Measurements from ENCODE around the gene GLYATL1.

GLYATL1 gene

DNA sequence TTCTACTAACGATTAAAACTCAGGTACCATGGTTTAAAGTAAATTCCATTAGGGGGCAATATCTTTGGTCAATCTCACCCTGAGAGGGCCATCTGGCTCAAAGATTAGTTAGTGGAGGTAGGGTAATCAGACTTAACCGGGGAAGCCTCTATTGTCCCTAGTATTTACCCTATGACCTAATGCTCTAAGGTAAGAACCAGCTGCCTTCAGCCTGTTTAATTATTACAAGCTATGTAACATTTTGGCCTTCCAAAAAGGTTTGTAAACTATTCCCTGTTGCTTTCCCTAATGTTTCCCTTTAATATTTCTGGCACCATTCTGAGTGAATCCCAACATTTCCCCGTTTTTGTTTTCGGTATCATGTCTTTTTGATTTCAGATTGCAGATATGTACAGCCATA lies 15.1 kb upstream of the GLYATL1 start:
- H3K4me3 ChIP-seq (ENCODE audit: low read depth, low read length): no peak overlapping the region
- TF ChIP-seq, protein P1, sequence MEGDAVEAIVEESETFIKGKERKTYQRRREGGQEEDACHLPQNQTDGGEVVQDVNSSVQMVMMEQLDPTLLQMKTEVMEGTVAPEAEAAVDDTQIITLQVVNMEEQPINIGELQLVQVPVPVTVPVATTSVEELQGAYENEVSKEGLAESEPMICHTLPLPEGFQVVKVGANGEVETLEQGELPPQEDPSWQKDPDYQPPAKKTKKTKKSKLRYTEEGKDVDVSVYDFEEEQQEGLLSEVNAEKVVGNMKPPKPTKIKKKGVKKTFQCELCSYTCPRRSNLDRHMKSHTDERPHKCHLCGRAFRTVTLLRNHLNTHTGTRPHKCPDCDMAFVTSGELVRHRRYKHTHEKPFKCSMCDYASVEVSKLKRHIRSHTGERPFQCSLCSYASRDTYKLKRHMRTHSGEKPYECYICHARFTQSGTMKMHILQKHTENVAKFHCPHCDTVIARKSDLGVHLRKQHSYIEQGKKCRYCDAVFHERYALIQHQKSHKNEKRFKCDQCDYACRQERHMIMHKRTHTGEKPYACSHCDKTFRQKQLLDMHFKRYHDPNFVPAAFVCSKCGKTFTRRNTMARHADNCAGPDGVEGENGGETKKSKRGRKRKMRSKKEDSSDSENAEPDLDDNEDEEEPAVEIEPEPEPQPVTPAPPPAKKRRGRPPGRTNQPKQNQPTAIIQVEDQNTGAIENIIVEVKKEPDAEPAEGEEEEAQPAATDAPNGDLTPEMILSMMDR (IDR thresholded peaks at IDR 0.05; ENCODE audit: insufficient read depth, low read depth, low read length, missing control alignments): no peak
- no peak for DNase-seq (ENCODE audit: low read depth)

DNA sequence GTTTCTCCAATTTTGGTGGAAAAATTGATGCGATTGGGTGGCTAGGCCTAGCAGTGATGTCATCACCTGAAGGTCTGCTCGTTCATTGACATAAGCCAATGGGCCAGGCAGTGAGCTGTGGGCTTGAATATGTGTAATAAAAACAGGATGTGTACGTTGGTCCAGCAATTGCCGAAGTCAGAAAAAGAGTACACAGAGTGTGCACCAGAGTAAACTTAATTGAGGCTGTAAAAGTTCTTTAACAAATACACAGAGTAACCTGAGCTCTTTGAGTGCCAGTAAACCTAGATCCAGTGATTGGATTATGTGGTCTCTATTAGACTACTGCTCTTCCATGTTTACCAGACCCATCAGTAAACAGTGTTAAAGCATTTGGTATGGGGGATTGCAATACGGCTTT lies 13.0 kb upstream of the GLYATL1 start:
- H3K4me3 ChIP-seq (ENCODE audit: low read depth, low read length): no peak overlapping the region
- no peak for DNase-seq (ENCODE audit: low read depth)
- TF ChIP-seq, protein P1 (IDR thresholded peaks at IDR 0.05; ENCODE audit: insufficient read depth, low read depth, low read length, missing control alignments): no peak

DNA sequence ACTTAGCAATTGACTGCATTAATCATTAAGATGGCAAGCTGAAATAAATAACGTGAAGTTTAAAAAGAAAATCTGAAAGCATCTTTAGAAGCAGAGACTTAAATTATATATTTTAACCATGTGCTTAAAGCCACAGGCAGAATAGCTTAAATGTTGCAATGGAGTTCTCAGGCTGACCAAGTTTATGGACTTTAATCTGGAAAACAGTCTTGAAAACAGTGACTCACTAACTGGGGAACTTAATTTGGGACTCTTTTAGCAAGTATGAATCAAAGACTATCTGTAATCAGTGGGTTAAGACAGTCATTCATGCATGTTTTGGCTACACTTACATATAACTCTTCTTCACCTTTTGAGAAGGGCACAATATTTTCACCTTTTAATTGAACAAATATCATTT lies 12.6 kb upstream of the GLYATL1 start:
- DNase-seq (ENCODE audit: low read depth): no peak
- no peak overlapping the region for H3K4me3 ChIP-seq (ENCODE audit: low read depth, low read length)
- TF ChIP-seq, protein P1 (IDR thresholded peaks at IDR 0.05; ENCODE audit: insufficient read depth, low read depth, low read length, missing control alignments): no peak

DNA sequence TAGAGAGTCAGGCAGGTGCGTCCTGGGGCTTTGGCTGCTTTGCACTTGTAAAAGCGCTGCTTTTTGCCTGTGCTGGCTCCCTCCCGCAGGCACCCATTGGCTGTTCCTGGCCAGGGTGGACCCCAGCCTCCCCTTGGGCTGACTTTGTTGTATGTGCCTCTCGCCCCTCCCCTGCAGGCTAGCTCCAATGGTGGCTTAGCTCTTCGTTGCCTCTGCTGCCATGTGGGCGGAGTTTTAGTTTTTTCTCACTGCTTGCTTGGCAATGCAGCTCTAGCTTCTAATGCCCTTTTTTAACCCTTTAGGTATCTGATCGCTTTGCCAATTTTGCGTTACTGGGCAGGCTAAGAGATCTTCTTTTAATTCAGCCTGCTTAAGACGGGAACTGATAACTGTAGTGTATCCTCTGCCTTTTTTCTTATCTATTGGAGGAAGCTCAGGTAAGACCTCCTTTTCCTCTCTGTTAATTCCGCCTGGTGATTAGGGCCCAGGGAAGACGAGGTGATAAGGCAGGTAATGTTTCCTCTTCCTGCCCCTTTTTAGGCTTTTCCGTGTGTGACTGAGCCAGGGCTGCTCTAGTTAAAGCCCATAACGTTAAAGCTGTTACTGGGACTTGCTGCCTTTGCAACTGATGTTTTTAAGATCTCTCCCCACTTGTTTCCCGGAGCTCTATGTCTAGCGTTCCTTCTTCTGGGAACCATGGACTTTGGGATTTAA lies 11.7 kb upstream of the GLYATL1 start:
- no peak overlapping the region for H3K4me3 ChIP-seq (ENCODE audit: low read depth, low read length)
- TF ChIP-seq, protein P1 (IDR thresholded peaks at IDR 0.05; ENCODE audit: insufficient read depth, low read depth, low read length, missing control alignments): no peak
- DNase-seq (ENCODE audit: low read depth): no peak

DNA sequence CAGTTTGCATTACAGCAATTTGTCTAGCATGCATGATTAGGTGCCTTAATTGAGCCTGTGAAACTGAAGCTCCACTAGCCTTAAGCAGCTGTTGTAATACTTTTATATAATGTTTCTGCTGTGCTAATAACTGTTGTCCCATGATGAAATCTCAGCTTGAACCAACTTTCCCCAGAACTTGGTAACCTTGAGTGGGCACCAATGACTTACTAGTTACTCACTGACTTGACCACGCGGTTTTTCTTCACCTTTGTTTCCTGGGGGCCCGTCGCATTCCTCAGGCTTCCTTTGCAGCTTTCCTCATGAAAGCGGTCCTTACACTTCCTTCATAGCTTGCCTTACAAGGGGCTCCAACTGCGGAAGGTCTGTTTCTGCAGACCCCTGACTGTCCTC lies 11.2 kb upstream of the GLYATL1 start:
- TF ChIP-seq, protein P1 (IDR thresholded peaks at IDR 0.05; ENCODE audit: insufficient read depth, low read depth, low read length, missing control alignments): no peak
- no peak for DNase-seq (ENCODE audit: low read depth)
- no peak overlapping the region for H3K4me3 ChIP-seq (ENCODE audit: low read depth, low read length)

DNA sequence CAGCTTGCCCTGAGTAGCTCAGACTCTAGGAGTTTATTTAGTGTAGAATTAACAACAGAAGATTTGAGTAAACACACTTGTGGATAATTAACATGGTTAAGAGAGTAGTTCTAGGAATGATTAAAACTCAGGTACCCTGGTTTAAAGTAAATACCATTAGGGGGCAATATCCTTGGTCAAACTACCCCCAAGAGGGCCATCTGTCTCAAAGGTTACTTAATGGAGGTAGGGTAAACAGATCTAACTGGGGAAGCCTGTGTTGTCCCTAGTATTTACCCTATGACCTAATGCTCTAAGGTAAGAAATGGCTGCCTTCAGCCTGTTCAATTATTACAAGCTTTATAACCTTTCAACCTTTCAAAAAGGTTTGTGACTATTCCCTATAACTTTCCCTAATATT lies 10.6 kb upstream of the GLYATL1 start:
- TF ChIP-seq, protein P1 (IDR thresholded peaks at IDR 0.05; ENCODE audit: insufficient read depth, low read depth, low read length, missing control alignments): no peak

DNA sequence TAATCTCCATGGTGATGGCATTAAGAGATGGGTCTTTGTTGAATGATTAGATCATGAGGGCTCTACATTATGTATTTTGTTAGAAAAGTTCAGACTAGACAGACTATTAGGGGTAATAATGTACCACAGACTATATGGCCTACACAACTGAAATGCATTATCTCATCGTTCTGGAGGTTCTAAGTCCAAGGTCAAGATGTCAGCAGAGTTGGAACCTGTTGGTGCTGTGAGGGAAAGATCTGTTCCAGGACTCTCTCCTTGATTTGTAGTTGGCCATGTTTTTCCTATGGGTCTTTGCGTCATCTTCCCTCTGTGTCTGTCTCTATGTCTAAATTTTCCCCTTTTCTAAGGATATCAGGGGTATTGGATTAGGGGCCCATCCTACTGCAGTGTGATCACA lies 8.4 kb upstream of the GLYATL1 start:
- TF ChIP-seq, protein P1 (IDR thresholded peaks at IDR 0.05; ENCODE audit: insufficient read depth, low read depth, low read length, missing control alignments): no peak
- DNase-seq (ENCODE audit: low read depth): no peak
- H3K4me3 ChIP-seq (ENCODE audit: low read depth, low read length): no peak overlapping the region

More for the DNA sequence above, 10.6 kb upstream of the GLYATL1 start:
- H3K4me3 ChIP-seq (ENCODE audit: low read depth, low read length): no peak overlapping the region
- DNase-seq (ENCODE audit: low read depth): no peak

All from GM12865 (cell line).